HEK293 (cell line): Measurements from ENCODE around the gene HGS.

ENCODE experiments used
- CTCF ChIA-PET: fragments of 350-600 bp; formaldehyde crosslinking; extraction: SDS; loops from one replicate; lab custom pipeline; 2021; ENCODE audit warnings: antibody characterized with exemption; lab: Yijun Ruan, JAX
- POLR2A ChIA-PET: fragments of 300-600 bp; formaldehyde crosslinking; extraction: SDS; loops from one replicate; lab custom pipeline; 2020; ENCODE audit warnings: antibody characterized with exemption, inconsistent platforms; lab: Yijun Ruan, JAX
- H3K27ac ChIP-seq: fragments of 200-500 bp; sonication (Bioruptor generic); 2 replicates; pipeline ENCODE4 v1.5.1; 2014; ENCODE audit warnings: low read depth, low read length, control low read depth, inconsistent platforms; ENCODE audit errors: extremely low read depth
- H3K36me3 ChIP-seq, 2 experiments: fragments of 200-500 bp in 1 of 2; sonication (Bioruptor generic) in 1 of 2; 1 replicate in 1 of 2; 2 replicates in 1 of 2; pipeline ENCODE4 v1.5.1; 2014 to 2017; ENCODE audit warnings: inconsistent platforms in 2 of 2, low read length in 2 of 2; ENCODE audit not compliant: control insufficient read depth in 2 of 2, insufficient read depth in 1 of 2
- H3K4me1 ChIP-seq: fragments of 200-500 bp; sonication (Bioruptor generic); 2 replicates; pipeline ENCODE4 v1.5.1; 2014; ENCODE audit warnings: mild to moderate bottlenecking, low read length, inconsistent platforms; ENCODE audit not compliant: control insufficient read depth, insufficient read depth
- H3K4me3 ChIP-seq: 2 replicates; pipeline ENCODE4 v1.5.1; 2011; ENCODE audit warnings: low read depth, mild to moderate bottlenecking, control low read depth, low read length, moderate library complexity
- H3K9me3 ChIP-seq: fragments of 200-500 bp; sonication (Bioruptor generic); 2 replicates; pipeline ENCODE4 v1.5.1; 2014; ENCODE audit warnings: low read depth, low read length, inconsistent platforms; ENCODE audit not compliant: control insufficient read depth, insufficient read depth
- HIC1 ChIP-seq: fragments of 450-650 bp; formaldehyde crosslinking; IDR thresholded peaks from 2 replicates; pipeline ENCODE4 v1.5.1; 2016; ENCODE audit warnings: missing biosample characterization, missing genetic modification characterization
- KLF17 ChIP-seq: fragments of 450-650 bp; formaldehyde crosslinking; IDR thresholded peaks from 2 replicates; pipeline ENCODE4 v1.5.1; 2016; ENCODE audit warnings: missing biosample characterization, missing genetic modification characterization
- KLF7 ChIP-seq: fragments of 450-650 bp; formaldehyde crosslinking; IDR thresholded peaks from 2 replicates; pipeline ENCODE4 v1.5.1; 2016; ENCODE audit warnings: missing biosample characterization, missing genetic modification characterization, borderline replicate concordance
- ZBTB11 ChIP-seq: fragments of 450-650 bp; formaldehyde crosslinking; conservative IDR thresholded peaks from 2 replicates; pipeline ENCODE4 v1.5.1; 2016; ENCODE audit warnings: low read depth, missing biosample characterization, missing genetic modification characterization
- ZFHX2 ChIP-seq: fragments of 450-650 bp; formaldehyde crosslinking; conservative IDR thresholded peaks from 2 replicates; pipeline ENCODE4 v1.5.1; 2016; ENCODE audit warnings: missing biosample characterization, missing genetic modification characterization
- ZIC2 ChIP-seq: fragments of 450-650 bp; formaldehyde crosslinking; IDR thresholded peaks from 2 replicates; pipeline ENCODE4 v1.5.1; 2016; ENCODE audit warnings: missing biosample characterization, missing genetic modification characterization
- ZNF121 ChIP-seq: fragments of 450-650 bp; formaldehyde crosslinking; IDR thresholded peaks from 2 replicates; pipeline ENCODE4 v1.5.1; 2016; ENCODE audit warnings: missing biosample characterization, missing genetic modification characterization
- ZNF184 ChIP-seq: fragments of 450-650 bp; IDR thresholded peaks from 2 replicates; pipeline ENCODE4 v1.5.1; 2018; ENCODE audit warnings: missing biosample characterization, mild to moderate bottlenecking, missing genetic modification characterization
- ZNF2 ChIP-seq: fragments of 450-650 bp; formaldehyde crosslinking; IDR thresholded peaks from 2 replicates; pipeline ENCODE4 v1.5.1; 2016; ENCODE audit warnings: missing biosample characterization, missing genetic modification characterization
- ZNF239 ChIP-seq: fragments of 450-650 bp; formaldehyde crosslinking; IDR thresholded peaks from 2 replicates; pipeline ENCODE4 v1.5.1; 2016; ENCODE audit warnings: missing biosample characterization, missing genetic modification characterization
- ZNF324 ChIP-seq: fragments of 450-650 bp; formaldehyde crosslinking; IDR thresholded peaks from 2 replicates; pipeline ENCODE4 v1.5.1; 2016; ENCODE audit warnings: missing biosample characterization, missing genetic modification characterization
- ZNF335 ChIP-seq: fragments of 450-650 bp; formaldehyde crosslinking; conservative IDR thresholded peaks from 2 replicates; pipeline ENCODE4 v1.5.1; 2016; ENCODE audit warnings: missing biosample characterization, missing genetic modification characterization
- ZNF580 ChIP-seq: fragments of 450-650 bp; formaldehyde crosslinking; IDR thresholded peaks from 2 replicates; pipeline ENCODE4 v1.5.1; 2016; ENCODE audit warnings: missing biosample characterization, missing genetic modification characterization
- ZNF600 ChIP-seq: fragments of 450-650 bp; formaldehyde crosslinking; IDR thresholded peaks from 2 replicates; pipeline ENCODE4 v1.5.1; 2016; ENCODE audit warnings: missing biosample characterization, missing genetic modification characterization
- ZNF768 ChIP-seq: fragments of 450-650 bp; formaldehyde crosslinking; IDR thresholded peaks from 2 replicates; pipeline ENCODE4 v1.5.1; 2018; ENCODE audit warnings: missing biosample characterization, mild to moderate bottlenecking, missing genetic modification characterization
- ZSCAN30 ChIP-seq: fragments of 450-650 bp; IDR thresholded peaks from 2 replicates; pipeline ENCODE4 v1.5.1; 2018; ENCODE audit warnings: missing biosample characterization, mild to moderate bottlenecking, missing genetic modification characterization, moderate library complexity
- TF ChIP-seq, protein P1 (sequence below): fragments of 450-650 bp; formaldehyde crosslinking; IDR thresholded peaks from 2 replicates; pipeline ENCODE4 v1.5.1; 2016; ENCODE audit warnings: missing biosample characterization, missing genetic modification characterization

HGS gene

DNA sequence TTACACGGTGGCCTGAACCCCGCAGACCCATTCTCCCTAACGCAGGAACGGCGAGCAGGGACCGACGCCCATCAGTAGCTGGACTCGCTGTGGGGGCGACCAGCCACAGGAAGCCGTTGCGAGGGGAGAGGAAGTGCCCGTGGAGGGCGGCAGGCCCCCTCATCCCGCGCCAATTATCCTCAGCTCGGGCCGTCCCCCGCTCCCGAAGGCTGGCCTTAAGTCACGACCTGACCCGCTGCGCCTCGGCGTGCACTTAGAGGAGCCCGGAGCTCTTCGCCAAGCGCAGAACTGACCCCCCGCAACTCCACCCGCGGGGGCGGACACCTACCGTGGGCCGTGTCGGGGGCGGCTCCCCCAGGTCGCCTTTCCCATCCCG is 615 bp upstream of the HGS start (continued):
- TF ChIP-seq ZNF600 (tag by site-specific recombination) (0 out of 2 replicates have a peak, but pooled peaks have one; percentile 22), ZNF768 (tag by site-specific recombination) (no peak), ZIC2 (tag by site-specific recombination) (peak; percentile 94), ZNF2 (tag by site-specific recombination) (0 out of 2 replicates have a peak, but pooled peaks have one; percentile 24), ZSCAN30 (tag by site-specific recombination) (peak; percentile 51; the same call in 1 of the 2 replicates), KLF7 (peak; percentile 66; the same call in 1 of the 2 replicates), ZNF239 (tag by site-specific recombination) (no peak), ZNF324 (tag by site-specific recombination) (0 out of 2 replicates have a peak, but pooled peaks have one; percentile 20), ZNF121 (tag by site-specific recombination) (no peak), ZFHX2 (tag by site-specific recombination) (peak; percentile 93), ZBTB11 (tag by site-specific recombination) (peak; percentile 55; the same call in 1 of the 2 replicates), ZNF580 (tag by site-specific recombination) (0 out of 2 replicates have a peak, but pooled peaks have one; percentile 31), HIC1 (tag by site-specific recombination) (peak; percentile 51; the same call in 1 of the 2 replicates)

- ChIA-PET POLR2A (interaction anchor here (0.9 to 6.6 kb wide), 15 partner anchors 10 to 353 kb away, joined by 3 to 109 read pairs (median 9); partner anchors contain the start of genes ACTG1, CCDC137, DCXR and FAAP100), CTCF (interaction anchor here (0.6 to 2.1 kb wide), 3 partner anchors 9 to 345 kb away, joined by 3 to 7 read pairs (median 4); no protein-coding TSS in a partner anchor)
- TF ChIP-seq KLF17 (tag by site-specific recombination), result 0 out of 2 replicates have a peak, but pooled peaks have one; percentile 9
- TF ChIP-seq, protein P1, sequence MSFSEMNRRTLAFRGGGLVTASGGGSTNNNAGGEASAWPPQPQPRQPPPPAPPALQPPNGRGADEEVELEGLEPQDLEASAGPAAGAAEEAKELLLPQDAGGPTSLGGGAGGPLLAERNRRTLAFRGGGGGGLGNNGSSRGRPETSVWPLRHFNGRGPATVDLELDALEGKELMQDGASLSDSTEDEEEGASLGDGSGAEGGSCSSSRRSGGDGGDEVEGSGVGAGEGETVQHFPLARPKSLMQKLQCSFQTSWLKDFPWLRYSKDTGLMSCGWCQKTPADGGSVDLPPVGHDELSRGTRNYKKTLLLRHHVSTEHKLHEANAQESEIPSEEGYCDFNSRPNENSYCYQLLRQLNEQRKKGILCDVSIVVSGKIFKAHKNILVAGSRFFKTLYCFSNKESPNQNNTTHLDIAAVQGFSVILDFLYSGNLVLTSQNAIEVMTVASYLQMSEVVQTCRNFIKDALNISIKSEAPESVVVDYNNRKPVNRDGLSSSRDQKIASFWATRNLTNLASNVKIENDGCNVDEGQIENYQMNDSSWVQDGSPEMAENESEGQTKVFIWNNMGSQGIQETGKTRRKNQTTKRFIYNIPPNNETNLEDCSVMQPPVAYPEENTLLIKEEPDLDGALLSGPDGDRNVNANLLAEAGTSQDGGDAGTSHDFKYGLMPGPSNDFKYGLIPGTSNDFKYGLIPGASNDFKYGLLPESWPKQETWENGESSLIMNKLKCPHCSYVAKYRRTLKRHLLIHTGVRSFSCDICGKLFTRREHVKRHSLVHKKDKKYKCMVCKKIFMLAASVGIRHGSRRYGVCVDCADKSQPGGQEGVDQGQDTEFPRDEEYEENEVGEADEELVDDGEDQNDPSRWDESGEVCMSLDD (tag by site-specific recombination), result no peak
- no peak for TF ChIP-seq ZNF239 (tag by site-specific recombination)
- no peak for TF ChIP-seq ZNF184 (tag by site-specific recombination)
- TF ChIP-seq ZNF335 (tag by site-specific recombination), result peak; percentile 35; the same call in 1 of the 2 replicates
- TF ChIP-seq, all 188 proteins: peak for 2
- Histone ChIP-seq H3K36me3 (peaks cover 6 to 61% of the 10 kb centered on the region in 2 experiments; a peak in 2 of 3 replicates), H3K4me1 (peaks cover 4% of the 10 kb centered on the region), H3K27ac (peak overlapping the region; percentile 78), H3K9me3 (no peaks in the 10 kb centered on the region), H3K4me3 (peak overlapping the region; percentile 75)
These were observed 666 bp downstream of the HGS start for GRCh38 chr17:81684442-81684911.
